A549 (cell line): ENCODE data around the gene CETN1.

Experiments used
- CTCF ChIP-seq: fragments of >200 bp; sonication (Bioruptor Twin); formaldehyde crosslinking; IDR thresholded peaks from 3 replicates; pipeline ENCODE4 v1.5.1; 2016
- JUN ChIP-seq, 2 experiments: fragments of >200 bp; sonication (Bioruptor Twin); formaldehyde crosslinking; IDR thresholded peaks; 2 replicates in 1 of 2; 3 replicates in 1 of 2; pipeline ENCODE4 v1.6.1; 2016 to 2017
- MYC ChIP-seq: IDR thresholded peaks from 2 replicates; pipeline ENCODE4 v1.6.1; 2012; ENCODE audit warnings: mild to moderate bottlenecking, inconsistent platforms, low read length, improper control_type of control experiment, borderline replicate concordance
- REST ChIP-seq: fragments of 200-600 bp; sonication (generic); IDR thresholded peaks from 2 replicates; pipeline ENCODE4 v1.6.1; 2016; ENCODE audit warnings: antibody characterized with exemption, mild to moderate bottlenecking, moderate library complexity

- TF ChIP-seq CTCF (no peak), JUN (IDR thresholded peaks at IDR 0.05) (no peak), MYC (no peak), REST (no peak)
Measured at GRCh38 chr18:615773-616172, 35.6 kb downstream of the CETN1 start.
